Keratinocyte (primary cell): ENCODE measurements around the gene PRPF6. TPM values are rescaled to one million over a fixed set of nuclear protein-coding genes. Genes with fewer than 3 reads are reported as not detected.

Experiments used
- DNase-seq: peaks from one replicate; pipeline ENCODE4 v3.0.0-alpha.2; 2011; ENCODE audit warnings: low read depth, missing footprints, low spot score
- FAIRE-seq: peaks from 2 replicates; lab custom pipeline; 2011; peaks lifted over from hg19 to GRCh38; lab: Jason Lieb, UNC
- H2AFZ ChIP-seq: 2 replicates; pipeline ENCODE4 v1.6.0; 2012; ENCODE audit warnings: low read length, control low read depth, inconsistent platforms; ENCODE audit not compliant: control insufficient read depth
- H3K27ac ChIP-seq: 2 replicates; pipeline ENCODE4 v1.5.1; 2011; ENCODE audit warnings: low read length; ENCODE audit not compliant: control insufficient read depth, insufficient read depth
- H3K27me3 ChIP-seq: 3 replicates; pipeline ENCODE4 v1.6.0; 2011; ENCODE audit warnings: low read length; ENCODE audit not compliant: control insufficient read depth, insufficient read depth; ENCODE audit errors: extremely low read depth
- H3K36me3 ChIP-seq, 2 experiments: 2 replicates in 1 of 2; 3 replicates in 1 of 2; pipeline ENCODE4 v1.5.1; 2011; ENCODE audit warnings: low read length in 2 of 2, mild to moderate bottlenecking in 1 of 2; ENCODE audit not compliant: control insufficient read depth in 2 of 2, insufficient read depth in 2 of 2; ENCODE audit errors: extremely low read depth in 1 of 2
- H3K4me1 ChIP-seq: 3 replicates; pipeline ENCODE4 v1.5.1; 2011; ENCODE audit warnings: low read length; ENCODE audit not compliant: control insufficient read depth, insufficient read depth; ENCODE audit errors: extremely low read depth
- H3K4me2 ChIP-seq: 3 replicates; pipeline ENCODE4 v1.6.0; 2011; ENCODE audit warnings: low read depth, low read length; ENCODE audit not compliant: control insufficient read depth, insufficient read depth; ENCODE audit errors: extremely low read depth
- H3K4me3 ChIP-seq, 3 experiments: fragments of 200-600 bp in 1 of 3; sonication (generic) in 1 of 3; 2 replicates in 2 of 3; 3 replicates in 1 of 3; pipeline ENCODE4 v1.5.1; 2011 to 2016; ENCODE audit warnings: low read length in 3 of 3, mild to moderate bottlenecking in 3 of 3, control low read depth in 2 of 3, inconsistent platforms in 1 of 3, low read depth in 1 of 3, mixed read lengths in 1 of 3, mixed run types in 1 of 3, moderate library complexity in 1 of 3; ENCODE audit not compliant: control insufficient read depth in 2 of 3, insufficient read depth in 2 of 3; ENCODE audit errors: extremely low read depth in 1 of 3
- H3K79me2 ChIP-seq: 2 replicates; pipeline ENCODE4 v1.6.0; 2012; ENCODE audit warnings: low read length; ENCODE audit not compliant: control insufficient read depth, insufficient read depth
- H3K9ac ChIP-seq: 3 replicates; pipeline ENCODE4 v1.6.0; 2011; ENCODE audit warnings: low read length; ENCODE audit not compliant: control insufficient read depth, insufficient read depth; ENCODE audit errors: extremely low read depth
- H3K9me1 ChIP-seq: 3 replicates; pipeline ENCODE4 v1.6.0; 2011; ENCODE audit warnings: low read length; ENCODE audit not compliant: control insufficient read depth, insufficient read depth; ENCODE audit errors: extremely low read depth
- H3K9me3 ChIP-seq: 2 replicates; pipeline ENCODE4 v1.5.1; 2012; ENCODE audit warnings: low read depth, low read length; ENCODE audit not compliant: control insufficient read depth
- H4K20me1 ChIP-seq: 3 replicates; pipeline ENCODE4 v1.6.0; 2011; ENCODE audit warnings: low read length; ENCODE audit not compliant: control insufficient read depth, insufficient read depth; ENCODE audit errors: extremely low read depth
- CTCF ChIP-seq, 3 experiments: IDR thresholded peaks in 1 of 3; conservative IDR thresholded peaks in 1 of 3; optimal IDR thresholded peaks in 1 of 3; 2 replicates in 2 of 3; 3 replicates in 1 of 3; pipeline versions ENCODE3 to v1.5.1; 2011; ENCODE audit warnings: low read length in 3 of 3, mild to moderate bottlenecking in 3 of 3, moderate library complexity in 2 of 3, control low read depth in 1 of 3, inconsistent platforms in 1 of 3; ENCODE audit not compliant: insufficient read depth in 2 of 3; ENCODE audit errors: extremely low read depth in 1 of 3
- EZH2 ChIP-seq: IDR thresholded peaks from one replicate; pipeline ENCODE4 v1.6.1; 2012; ENCODE audit warnings: inconsistent platforms, mild to moderate bottlenecking, low read length, moderate library complexity
- dilution Hi-C: fragments of 300-500 bp; cut with MboI; formaldehyde crosslinking; loops from one replicate; pipeline ENCODE4 v1.7.0; 2020; ENCODE audit warnings: low sequenced_read_pairs; ENCODE audit not compliant: extremely low pct_ligation_motif_present
- polyA plus RNA-seq, 5 experiments: library from polyadenylated mRNA; depleted of rRNA in 3 of 5; stranded (reverse) in 3 of 5; stranded (forward) in 1 of 5; unstranded in 1 of 5; fragments of >200 nt; gene quantifications; 1 replicate in 1 of 5; 2 replicates in 3 of 5; 3 replicates in 1 of 5; pipeline versions ENCODE4 v1.2.1 to v1.2.3, GENCODE V29; 2011 to 2012; ENCODE audit warnings: missing spikeins in 2 of 5, low read depth in 1 of 5, low replicate concordance in 1 of 5

Gene PRPF6
- polyA plus RNA-seq, 1 donor (not counting 4 experiments of a cell fraction or from before 2014, with no cell fraction given): 30.5 TPM

DNA sequence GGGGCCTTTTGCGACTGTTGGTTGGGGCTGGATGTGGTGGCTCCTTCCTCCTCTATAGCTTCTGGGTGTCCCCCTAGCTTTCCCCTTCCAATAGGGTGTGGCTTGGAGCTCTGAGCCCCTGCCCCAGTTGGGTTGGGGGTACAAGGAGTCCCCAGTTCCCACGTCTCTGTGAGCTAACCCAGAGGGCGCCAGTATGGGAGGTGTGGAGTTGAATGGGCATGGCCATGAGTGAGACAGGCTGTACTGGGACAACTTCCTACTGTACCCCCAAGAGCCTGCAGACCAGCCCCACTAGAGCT lies 56.2 kb downstream of the PRPF6 start:
- no peak for TF ChIP-seq CTCF (optimal IDR thresholded peaks at IDR 0.05 in 1 of 3, IDR thresholded peaks at IDR 0.05 in 1 of 3, conservative IDR thresholded peaks at IDR 0.05 in 1 of 3; ENCODE audit: extremely low read depth in 1 of 3, insufficient read depth in 2 of 3, low read length in 3 of 3)
- TF ChIP-seq EZH2: no peak
- H3K9ac ChIP-seq: no peak overlapping the region
- FAIRE-seq (no peak), DNase-seq (no peak)
- no peak overlapping the region for H3K27ac ChIP-seq
- H3K36me3 ChIP-seq: peaks cover 0 to 9% of the 10 kb centered on the region in 2 experiments
- no peaks in the 10 kb centered on the region for H3K79me2 ChIP-seq
- H3K4me2 ChIP-seq: no peak overlapping the region
- H3K9me3 ChIP-seq: no peaks in the 10 kb centered on the region
- no peak overlapping the region for H2AFZ ChIP-seq
- H3K27me3 ChIP-seq: peaks cover 29% of the 10 kb centered on the region
- H3K4me1 ChIP-seq: peaks cover 5% of the 10 kb centered on the region
- dilution Hi-C loops: no loop called here
- no peaks in the 10 kb centered on the region for H3K9me1 ChIP-seq
- H3K4me3 ChIP-seq: no peak overlapping the region
- H4K20me1 ChIP-seq: no peaks in the 10 kb centered on the region

DNA sequence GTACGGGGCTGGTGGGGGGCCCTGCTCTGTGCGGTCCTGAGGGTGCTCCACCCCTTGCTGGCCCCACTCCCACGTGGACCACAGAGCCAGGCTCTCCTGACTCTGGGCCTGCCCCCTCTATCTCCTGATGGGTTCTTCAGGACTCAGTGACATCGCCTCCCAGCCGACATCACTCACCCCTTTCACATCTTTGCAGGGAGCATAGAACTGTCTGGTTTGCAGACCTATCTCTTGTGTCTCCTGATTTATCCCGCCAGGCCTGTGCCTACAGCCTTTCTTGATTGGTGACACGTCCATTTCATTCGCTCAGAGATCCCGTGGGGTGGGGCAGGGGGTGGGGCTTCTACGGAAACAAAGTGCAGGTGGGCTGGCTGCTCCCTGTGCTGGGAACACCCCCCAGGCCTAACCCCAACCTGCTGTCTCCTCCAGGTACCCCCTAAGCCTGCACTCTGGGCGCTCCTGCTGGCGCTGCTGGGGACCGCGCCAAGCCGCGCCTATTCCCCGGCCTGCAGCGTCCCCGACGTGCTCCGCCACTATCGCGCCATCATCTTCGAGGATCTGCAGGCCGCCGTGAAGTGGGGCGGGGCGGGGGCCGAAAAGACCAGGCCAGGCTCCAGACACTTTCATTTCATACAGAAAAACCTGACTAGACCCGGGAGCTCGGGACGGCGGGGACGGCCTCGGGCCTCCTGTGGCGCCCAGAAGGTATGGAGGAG lies 56.7 kb downstream of the PRPF6 start:
- H3K4me2 ChIP-seq: no peak overlapping the region
- peaks cover 0 to 7% of the 10 kb centered on the region in 2 experiments for H3K36me3 ChIP-seq
- no peak overlapping the region for H3K9ac ChIP-seq
- TF ChIP-seq EZH2 (no peak), CTCF (optimal IDR thresholded peaks at IDR 0.05 in 1 of 3, IDR thresholded peaks at IDR 0.05 in 1 of 3, conservative IDR thresholded peaks at IDR 0.05 in 1 of 3; ENCODE audit: extremely low read depth in 1 of 3, insufficient read depth in 2 of 3, low read length in 3 of 3) (no peak)
- H4K20me1 ChIP-seq: no peaks in the 10 kb centered on the region
- H3K9me1 ChIP-seq: no peaks in the 10 kb centered on the region
- no peak overlapping the region for H3K27ac ChIP-seq
- H3K79me2 ChIP-seq: no peaks in the 10 kb centered on the region
- no peak for DNase-seq
- FAIRE-seq: no peak
- H3K27me3 ChIP-seq: peaks cover 32% of the 10 kb centered on the region
- dilution Hi-C loops: no loop called here
- no peak overlapping the region for H3K4me3 ChIP-seq
- H3K4me1 ChIP-seq: peaks cover 5% of the 10 kb centered on the region
- no peaks in the 10 kb centered on the region for H3K9me3 ChIP-seq
- H2AFZ ChIP-seq: no peak overlapping the region
